SH-SY5Y (cell line): ENCODE results near the gene FITM2.

Experiments used
- GATA2 ChIP-seq: IDR thresholded peaks from 2 replicates; pipeline ENCODE4 v1.6.1; 2011; ENCODE audit warnings: mild to moderate bottlenecking, low read depth, low read length
- GATA3 ChIP-seq: IDR thresholded peaks from 2 replicates; pipeline ENCODE4 v1.6.1; 2011; ENCODE audit warnings: low read depth, mild to moderate bottlenecking, low read length, moderate library complexity

Gene FITM2

GRCh38 chr20:44273231-44274215 is 37.5 kb downstream of the FITM2 start:
- no peak for TF ChIP-seq GATA2
- TF ChIP-seq GATA3 = no peak

GRCh38 chr20:44271915-44272663 is 38.9 kb downstream of the FITM2 start:
- TF ChIP-seq GATA2 (no peak), GATA3 (no peak)

- no peak for TF ChIP-seq GATA2
- TF ChIP-seq GATA3 = no peak
Measured at GRCh38 chr20:44268802-44269201, 42.2 kb downstream of the FITM2 start.

- no peak for TF ChIP-seq GATA2
- no peak for TF ChIP-seq GATA3
Measured at GRCh38 chr20:44264287-44264686, 46.7 kb downstream of the FITM2 start.

- TF ChIP-seq GATA3 (no peak), GATA2 (no peak)
Measured at GRCh38 chr20:44258226-44258890, 52.6 kb downstream of the FITM2 start.

GRCh38 chr20:44256961-44257360 is 54.0 kb downstream of the FITM2 start:
- no peak for TF ChIP-seq GATA2
- no peak for TF ChIP-seq GATA3

- TF ChIP-seq GATA3 (no peak), GATA2 (no peak)
Measured at GRCh38 chr20:44255942-44256341, 55.1 kb downstream of the FITM2 start.

GRCh38 chr20:44254073-44254472 is 56.9 kb downstream of the FITM2 start:
- TF ChIP-seq GATA2 (no peak), GATA3 (no peak)

GRCh38 chr20:44253528-44253927 is 57.5 kb downstream of the FITM2 start:
- TF ChIP-seq GATA2 (no peak), GATA3 (no peak)
